Esophagus squamous epithelium (tissue), 4 donors: ENCODE data around the gene KPNB1.

Experiments
- CTCF ChIP-seq, 6 experiments: fragments of 450-650 bp in 4 of 6; fragments of 200-600 bp in 2 of 6; sonication (generic) in 2 of 6; IDR thresholded peaks; one replicate each; pipeline ENCODE4 v1.5.1; 2016 to 2019; ENCODE audit warnings: antibody characterized with exemption in 6 of 6, mild to moderate bottlenecking in 4 of 6, moderate library complexity in 4 of 6
- POLR2A ChIP-seq, 4 donors: fragments of 450-650 bp; IDR thresholded peaks; one replicate each; pipeline ENCODE4 v1.6.1; 2017; ENCODE audit warnings: antibody characterized with exemption in 4 of 4, mild to moderate bottlenecking in 4 of 4, moderate library complexity in 3 of 4

DNA sequence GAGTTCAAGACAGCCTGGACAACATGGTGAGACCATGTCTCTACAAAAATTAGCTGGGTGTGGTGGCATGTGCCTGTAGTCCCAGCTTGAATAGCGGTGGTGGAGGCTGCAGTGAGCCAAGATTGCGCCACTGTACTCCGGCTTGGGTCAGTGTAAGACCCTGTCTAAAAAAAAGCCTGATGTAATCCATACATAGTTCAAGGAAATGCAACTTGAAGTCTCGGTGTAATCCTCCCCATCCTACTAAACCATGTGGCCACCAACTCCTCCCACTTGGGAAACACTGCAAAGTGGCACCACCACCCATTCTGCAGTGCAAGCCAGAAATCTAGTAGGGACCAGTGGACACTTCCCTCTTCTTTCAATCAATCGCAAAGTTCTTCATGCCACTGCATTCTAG, 5.4 kb upstream of the KPNB1 start:
- TF ChIP-seq CTCF (IDR thresholded peaks at IDR 0.05) (no peak), POLR2A (IDR thresholded peaks at IDR 0.05) (no peak)
